ENCODE results near the gene TPD52L1. TPM values are rescaled to one million over a fixed set of nuclear protein-coding genes. Genes with fewer than 3 reads are reported as not detected.

TPD52L1 gene
- total RNA-seq, 6 experiments from 2014 or later = 36.8 to 119 (median 47.7) TPM

GRCh38 chr6:125301435-125302391 is 148.1 kb downstream of the TPD52L1 start, which contains the start of gene HDDC2:
HDDC2 (minus strand) TSS chr6:125301967; CDS start chr6:125301932, 35 bp downstream.
- peaks cover 0 to 10% (median 5%) of the 10 kb centered on the region in 4 donors for H3K4me1 ChIP-seq
- peak; percentile 86 to 91 (median 88) for DNase-seq
- H3K27me3 ChIP-seq = no peaks in the 10 kb centered on the region
- intact Hi-C loops (cut with DNase I) = no loop called here
- WGBS (ENCODE audit: insufficient coverage, low coverage, low lambda C conversion rate, missing lambda C conversion rate) = 14% methylated on average over 20 of the region's 67 CpGs
- peaks cover 0 to 10% (median 0%) of the 10 kb centered on the region in 4 donors for H3K36me3 ChIP-seq
- peak within 1 kb of the TSS; percentile 76 to 86 (median 81) for H3K27ac ChIP-seq
- TF ChIP-seq POLR2A (IDR thresholded peaks at IDR 0.05) (peak; percentile 94), CTCF (IDR thresholded peaks at IDR 0.05) (no peak)
- peak within 1 kb of the TSS; percentile 61 to 76 (median 63) for H3K4me3 ChIP-seq
- ATAC-seq = peak; percentile 92 to 98 (median 95)
- no peaks in the 10 kb centered on the region for H3K9me3 ChIP-seq

GRCh38 chr6:125302840-125303511 is 149.4 kb downstream of the TPD52L1 start:
- Histone ChIP-seq H3K9me3 (no peaks in the 10 kb centered on the region), H3K27me3 (no peaks in the 10 kb centered on the region), H3K36me3 (peaks cover 0 to 7% (median 0%) of the 10 kb centered on the region in 4 donors), H3K4me3 (no peak overlapping the region), H3K4me1 (peaks cover 0 to 18% (median 5%) of the 10 kb centered on the region in 4 donors), H3K27ac (no peak overlapping the region)
- intact Hi-C loops (cut with DNase I) = no loop called here
- 69% methylated on average over 4 of the region's 4 CpGs for WGBS (ENCODE audit: insufficient coverage, low coverage, low lambda C conversion rate, missing lambda C conversion rate)
- DNase-seq (no peak), ATAC-seq (no peak)
- TF ChIP-seq CTCF (IDR thresholded peaks at IDR 0.05) (no peak), POLR2A (IDR thresholded peaks at IDR 0.05) (no peak)

DNA sequence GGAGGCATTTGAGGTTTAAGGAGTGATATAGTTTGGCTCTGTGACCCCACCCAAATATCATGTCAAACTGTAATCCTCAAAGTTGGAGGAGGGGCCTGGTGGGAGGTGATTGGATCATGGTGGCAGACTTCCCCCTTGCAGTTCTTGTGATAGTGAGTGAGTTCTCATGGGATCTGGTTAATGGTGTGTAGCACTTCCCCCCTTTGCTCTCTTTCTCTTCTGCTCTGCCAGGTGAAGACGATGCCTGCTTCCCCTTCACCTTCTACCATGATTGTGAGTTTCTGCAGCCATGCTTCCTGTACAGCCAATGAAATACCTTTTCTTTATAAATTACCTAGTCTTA is 149.9 kb downstream of the TPD52L1 start:
- no peak for DNase-seq
- no peak for ATAC-seq
- Histone ChIP-seq H3K27ac (no peak overlapping the region), H3K9me3 (no peaks in the 10 kb centered on the region), H3K27me3 (no peaks in the 10 kb centered on the region), H3K36me3 (peaks cover 0 to 6% (median 0%) of the 10 kb centered on the region in 4 donors), H3K4me3 (no peak overlapping the region), H3K4me1 (peaks cover 0 to 19% (median 5%) of the 10 kb centered on the region in 4 donors)
- intact Hi-C loops (cut with DNase I) = no loop called here
- WGBS (ENCODE audit: insufficient coverage, low coverage, low lambda C conversion rate, missing lambda C conversion rate) = 80% methylated on average over 1 of the region's 1 CpG
- TF ChIP-seq CTCF (IDR thresholded peaks at IDR 0.05) (no peak), POLR2A (IDR thresholded peaks at IDR 0.05) (no peak)

- H3K4me3 ChIP-seq = no peak overlapping the region
- no peaks in the 10 kb centered on the region for H3K36me3 ChIP-seq
- H3K4me1 ChIP-seq = peaks cover 0 to 17% (median 4%) of the 10 kb centered on the region in 4 donors
- intact Hi-C loops (cut with DNase I) = no loop called here
- 89% methylated on average over 3 of the region's 3 CpGs for WGBS (ENCODE audit: insufficient coverage, low coverage, low lambda C conversion rate, missing lambda C conversion rate)
- TF ChIP-seq POLR2A (IDR thresholded peaks at IDR 0.05) (no peak), CTCF (IDR thresholded peaks at IDR 0.05) (no peak)
- ATAC-seq = no peak
- no peaks in the 10 kb centered on the region for H3K27me3 ChIP-seq
- H3K27ac ChIP-seq = no peak overlapping the region
- no peak for DNase-seq
- H3K9me3 ChIP-seq = no peaks in the 10 kb centered on the region
Observed at GRCh38 chr6:125304970-125305660, 151.5 kb downstream of the TPD52L1 start.

All from right lobe of liver (tissue), 6 donors.